ENCODE results near the gene GAREM1. TPM values are rescaled to one million over a fixed set of nuclear protein-coding genes. Genes with fewer than 3 reads are reported as not detected.

The GAREM1 gene
- total and polyA plus RNA-seq, 9 of the 15 experiments (the other 6 are each of a cell fraction or from before 2014, with no cell fraction given), result 0.03 to 0.33 (median 0.07) TPM; not detected in 1

GRCh38 chr18:32303400-32303799 is 167.3 kb downstream of the GAREM1 start:
- DNase-seq (ENCODE audit: extremely low read depth in 1 of 4, low spot score in 3 of 4), result no peak
- no peaks in the 10 kb centered on the region for H3K4me1 ChIP-seq (replicated peaks in 1 of 2; ENCODE audit: control insufficient read depth in 2 of 2, insufficient read depth in 2 of 2, low read length in 2 of 2)
- no peaks in the 10 kb centered on the region for H3K79me2 ChIP-seq (ENCODE audit: control insufficient read depth, insufficient read depth, low read length)
- no peaks in the 10 kb centered on the region for H3K9me3 ChIP-seq (replicated peaks; ENCODE audit: control insufficient read depth, insufficient read depth, low read depth, low read length)
- H3K27ac ChIP-seq (ENCODE audit: extremely low read depth, low read depth, low read length), result no peak overlapping the region
- POLR2A ChIA-PET, result no interaction called here
- no peaks in the 10 kb centered on the region for H3K36me3 ChIP-seq (ENCODE audit: control insufficient read depth, insufficient read depth, low read length)
- H3K27me3 ChIP-seq (ENCODE audit: control insufficient read depth in 2 of 2, insufficient read depth in 2 of 2, low read length in 2 of 2), result no peaks in the 10 kb centered on the region
- TF ChIP-seq MBD1 (CRISPR knock-in tag; IDR thresholded peaks at IDR 0.05), result no peak
- TF ChIP-seq, protein P1, sequence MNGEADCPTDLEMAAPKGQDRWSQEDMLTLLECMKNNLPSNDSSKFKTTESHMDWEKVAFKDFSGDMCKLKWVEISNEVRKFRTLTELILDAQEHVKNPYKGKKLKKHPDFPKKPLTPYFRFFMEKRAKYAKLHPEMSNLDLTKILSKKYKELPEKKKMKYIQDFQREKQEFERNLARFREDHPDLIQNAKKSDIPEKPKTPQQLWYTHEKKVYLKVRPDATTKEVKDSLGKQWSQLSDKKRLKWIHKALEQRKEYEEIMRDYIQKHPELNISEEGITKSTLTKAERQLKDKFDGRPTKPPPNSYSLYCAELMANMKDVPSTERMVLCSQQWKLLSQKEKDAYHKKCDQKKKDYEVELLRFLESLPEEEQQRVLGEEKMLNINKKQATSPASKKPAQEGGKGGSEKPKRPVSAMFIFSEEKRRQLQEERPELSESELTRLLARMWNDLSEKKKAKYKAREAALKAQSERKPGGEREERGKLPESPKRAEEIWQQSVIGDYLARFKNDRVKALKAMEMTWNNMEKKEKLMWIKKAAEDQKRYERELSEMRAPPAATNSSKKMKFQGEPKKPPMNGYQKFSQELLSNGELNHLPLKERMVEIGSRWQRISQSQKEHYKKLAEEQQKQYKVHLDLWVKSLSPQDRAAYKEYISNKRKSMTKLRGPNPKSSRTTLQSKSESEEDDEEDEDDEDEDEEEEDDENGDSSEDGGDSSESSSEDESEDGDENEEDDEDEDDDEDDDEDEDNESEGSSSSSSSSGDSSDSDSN (IDR thresholded peaks at IDR 0.05; ENCODE audit: borderline replicate concordance in 1 of 2, low read depth in 2 of 2, low read length in 2 of 2), result no peak
- no peak for TF ChIP-seq CREB1 (IDR thresholded peaks at IDR 0.05)
- no peak for TF ChIP-seq CREB1 (CRISPR knock-in tag; IDR thresholded peaks at IDR 0.05)
- TF ChIP-seq ZNF3 (CRISPR knock-in tag; IDR thresholded peaks at IDR 0.05), result no peak
- no peak for TF ChIP-seq CXXC5 (CRISPR knock-in tag; IDR thresholded peaks at IDR 0.05)
- TF ChIP-seq DACH1 (IDR thresholded peaks at IDR 0.05; ENCODE audit: partially characterized antibody), result no peak
- no peak for TF ChIP-seq NCOR1 (IDR thresholded peaks at IDR 0.05)
- TF ChIP-seq ZNF277 (CRISPR knock-in tag; IDR thresholded peaks at IDR 0.05; ENCODE audit: borderline replicate concordance), result no peak
- TF ChIP-seq ZNF717 (CRISPR knock-in tag; IDR thresholded peaks at IDR 0.05), result no peak
- TF ChIP-seq ZNF311 (CRISPR knock-in tag; IDR thresholded peaks at IDR 0.05), result no peak
- no peak for TF ChIP-seq ZNF76 (CRISPR knock-in tag; IDR thresholded peaks at IDR 0.05; ENCODE audit: borderline replicate concordance)
- TF ChIP-seq BRD9 (IDR thresholded peaks at IDR 0.05; ENCODE audit: low read depth, partially characterized antibody), result no peak
- H3K9me1 ChIP-seq (ENCODE audit: control insufficient read depth, insufficient read depth, low read length), result no peaks in the 10 kb centered on the region
- no peak overlapping the region for H2AFZ ChIP-seq (ENCODE audit: low read depth, low read length)
- 0% methylated on average over 4 of the region's 4 CpGs for WGBS (ENCODE audit: insufficient coverage, low coverage, missing lambda C conversion rate)
- no peak overlapping the region for H3K9ac ChIP-seq (ENCODE audit: insufficient read depth in 1 of 2, low read depth in 2 of 2, low read length in 2 of 2)
- H3K4me2 ChIP-seq (ENCODE audit: insufficient read depth, low read length), result no peak overlapping the region
- in situ Hi-C loops (cut with MboI) (no loop called here), intact Hi-C loops (cut with micrococcal nuclease) (no loop called here)
- H4K20me1 ChIP-seq (replicated peaks; ENCODE audit: control insufficient read depth, insufficient read depth, low read length), result no peaks in the 10 kb centered on the region
- no TSS peak for BruUV-seq (replicated peaks)
- H3K4me3 ChIP-seq, result no peak overlapping the region
- FAIRE-seq, result no peak
- no peak for ATAC-seq
- CTCF ChIA-PET (ENCODE audit: low intra/inter-chr PET ratio), result no interaction called here
